CD1c-positive myeloid dendritic cell (primary cell): ENCODE data around the gene HDAC4.

Experiments used
- DNase-seq: peaks from one replicate; pipeline ENCODE4 v3.0.0-alpha.2; 2016; ENCODE audit errors: extremely low spot score

HDAC4 gene

GRCh38 chr2:239238381-239238780 lies 162.4 kb downstream of the HDAC4 start:
- no peak for DNase-seq

DNA sequence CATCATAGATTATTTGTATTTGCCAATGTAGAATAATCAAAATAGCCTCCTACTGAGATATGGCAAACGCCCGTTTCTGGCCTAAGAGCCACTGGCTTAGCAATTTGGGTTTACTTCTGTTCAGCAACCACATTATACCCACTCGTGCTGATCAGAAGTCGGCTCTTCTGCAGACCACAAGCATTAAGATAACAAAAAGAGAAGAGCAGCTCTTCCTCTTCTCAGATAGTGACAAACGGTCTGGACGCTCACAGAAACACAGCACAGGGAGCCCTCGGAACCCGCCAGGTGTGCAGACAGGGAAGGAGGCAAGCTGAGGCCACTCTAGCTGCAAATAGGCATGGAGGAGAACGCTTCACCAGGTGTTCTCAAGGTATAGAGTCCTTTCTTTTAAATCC lies 164.0 kb downstream of the HDAC4 start:
- DNase-seq: peak; percentile 43

- DNase-seq: no peak
These were observed 164.6 kb downstream of the HDAC4 start for GRCh38 chr2:239236043-239236807.

DNA sequence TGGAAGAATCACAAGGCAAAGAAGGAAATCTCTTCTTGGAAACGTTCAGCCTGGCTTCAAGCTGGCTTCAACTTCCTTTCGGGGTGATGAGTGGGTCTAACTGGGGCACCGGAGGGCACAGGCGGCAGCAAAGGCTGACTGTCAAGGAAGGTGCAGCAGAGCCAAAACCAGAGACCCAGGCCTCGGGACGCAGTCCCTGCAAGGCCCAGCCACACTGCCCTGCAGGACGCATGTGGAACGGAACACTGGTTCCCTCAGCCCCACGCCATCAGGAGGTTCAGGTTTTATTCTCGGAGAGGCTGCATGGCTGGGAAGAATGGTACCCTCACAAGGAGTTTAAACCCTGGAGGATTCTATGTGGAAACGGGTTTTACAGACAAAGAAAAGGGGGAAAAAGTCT lies 165.5 kb downstream of the HDAC4 start:
- DNase-seq: no peak

GRCh38 chr2:239234191-239235175 lies 166.3 kb downstream of the HDAC4 start:
- DNase-seq: peak; percentile 72

DNA sequence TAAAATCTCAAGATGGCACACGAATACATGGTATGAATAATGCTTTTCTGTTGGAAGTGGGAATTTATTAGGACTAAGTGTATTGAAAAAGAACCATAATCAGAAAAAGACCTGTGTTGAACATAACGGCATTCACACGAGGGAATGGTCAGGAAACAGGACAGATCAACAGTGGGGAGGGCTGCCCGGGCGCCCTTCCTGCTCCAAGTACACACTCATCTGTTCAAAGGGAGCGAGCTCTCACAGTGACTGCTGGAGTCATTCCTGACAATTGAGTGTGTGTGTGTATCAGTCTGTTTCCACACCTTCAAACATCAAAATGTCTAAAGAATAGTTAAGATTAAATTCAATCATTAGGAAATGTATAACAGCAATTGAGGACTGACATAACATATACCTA lies 167.2 kb downstream of the HDAC4 start:
- no peak for DNase-seq

- peak; percentile 21 for DNase-seq
These were observed 168.6 kb downstream of the HDAC4 start for GRCh38 chr2:239232195-239232578.

GRCh38 chr2:239231231-239232194 lies 169.3 kb downstream of the HDAC4 start:
- peak; percentile 71 for DNase-seq

GRCh38 chr2:239230318-239231052 lies 170.3 kb downstream of the HDAC4 start:
- DNase-seq: peak; percentile 97

- no peak for DNase-seq
These were observed 171.1 kb downstream of the HDAC4 start for GRCh38 chr2:239229545-239230279.

DNA sequence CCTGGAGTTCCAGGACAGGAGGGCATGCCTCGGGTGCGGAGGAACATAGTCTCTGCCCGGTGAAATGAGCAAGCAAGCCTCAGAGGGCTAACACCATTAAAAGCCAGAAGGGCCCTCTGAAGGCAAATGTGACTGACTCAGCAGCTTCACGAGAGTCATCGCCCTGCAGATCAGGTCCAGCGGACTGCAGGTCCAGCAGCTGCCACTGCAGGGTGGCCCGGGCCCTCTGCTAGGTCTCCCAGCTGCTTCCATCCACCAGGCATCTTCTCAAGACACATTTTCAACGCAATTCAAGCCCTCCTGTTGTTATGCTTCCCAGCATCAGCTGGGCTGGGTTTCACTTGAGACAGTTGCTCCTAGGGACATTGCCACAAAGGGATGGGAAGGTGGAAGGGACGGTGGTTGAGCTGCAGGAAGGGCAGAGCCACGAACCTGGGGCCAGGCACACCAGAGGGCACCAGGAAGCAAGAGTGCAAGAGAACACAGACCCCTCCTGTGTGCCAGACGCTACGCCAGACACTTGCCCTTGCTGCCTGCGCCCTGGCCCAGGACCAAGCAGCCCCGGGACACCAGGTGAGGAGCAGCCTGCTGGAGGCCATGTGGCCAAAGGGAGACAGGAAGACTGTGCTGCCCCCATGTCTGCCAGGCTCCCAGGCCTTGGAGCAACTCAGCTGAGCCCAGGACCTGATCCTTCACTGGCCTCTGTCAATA lies 173.0 kb downstream of the HDAC4 start:
- no peak for DNase-seq

GRCh38 chr2:239226677-239227581 lies 173.9 kb downstream of the HDAC4 start:
- DNase-seq: no peak

DNA sequence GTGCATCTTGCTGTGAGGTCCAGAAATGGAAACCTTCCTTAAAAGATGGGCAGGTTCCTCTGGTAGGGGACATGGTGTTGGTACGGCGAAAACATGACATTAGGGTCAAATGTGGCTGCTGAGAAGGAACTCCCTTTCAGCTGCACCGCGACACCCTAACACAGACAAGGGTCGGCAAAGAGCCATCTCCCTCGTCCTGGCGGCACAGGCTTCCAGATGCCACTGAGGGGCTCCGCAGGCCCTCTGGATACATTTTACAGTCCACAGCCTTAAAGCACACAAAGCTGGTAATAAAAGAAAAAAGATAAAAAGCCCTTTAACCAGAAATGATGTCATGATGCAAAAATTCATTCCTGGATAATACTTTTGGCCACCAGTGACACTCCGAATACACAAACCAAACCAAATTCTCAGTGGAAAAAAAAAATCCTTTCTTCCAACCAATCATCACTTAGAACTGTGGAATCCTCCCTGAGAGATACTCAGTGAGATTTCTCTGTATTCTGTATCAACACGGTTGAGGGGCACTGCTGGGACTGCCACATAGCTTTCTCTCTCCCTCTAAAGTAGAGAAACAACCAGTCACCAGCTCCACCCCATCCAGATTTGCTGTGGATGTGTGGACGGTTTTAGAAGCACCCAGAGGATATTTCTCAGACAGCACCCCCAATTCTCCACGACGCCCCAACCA lies 174.8 kb downstream of the HDAC4 start:
- no peak for DNase-seq

DNA sequence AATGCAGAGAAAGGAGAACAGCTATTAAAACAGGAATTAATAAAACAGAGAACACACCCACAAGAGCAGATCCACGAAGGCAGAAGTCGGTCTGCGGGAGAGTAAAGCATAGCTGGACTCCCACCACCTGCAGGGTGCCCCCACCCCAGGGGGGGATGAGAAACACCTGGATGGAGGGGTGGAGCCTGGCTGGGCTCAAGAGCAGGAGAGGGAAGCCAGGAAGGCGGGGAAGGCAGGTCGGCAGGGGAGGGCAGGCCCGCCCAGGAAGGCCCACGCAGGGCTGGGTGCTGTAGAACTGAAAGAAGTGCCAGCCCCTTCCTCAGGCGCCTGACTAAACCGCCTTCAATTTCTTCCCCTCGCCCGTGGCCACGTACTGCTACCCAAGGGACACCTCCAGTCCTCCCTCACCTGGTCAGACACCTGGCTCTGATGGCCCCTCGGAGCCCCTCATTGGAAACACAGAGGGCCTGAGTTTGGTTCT lies 175.4 kb downstream of the HDAC4 start:
- DNase-seq: no peak

DNA sequence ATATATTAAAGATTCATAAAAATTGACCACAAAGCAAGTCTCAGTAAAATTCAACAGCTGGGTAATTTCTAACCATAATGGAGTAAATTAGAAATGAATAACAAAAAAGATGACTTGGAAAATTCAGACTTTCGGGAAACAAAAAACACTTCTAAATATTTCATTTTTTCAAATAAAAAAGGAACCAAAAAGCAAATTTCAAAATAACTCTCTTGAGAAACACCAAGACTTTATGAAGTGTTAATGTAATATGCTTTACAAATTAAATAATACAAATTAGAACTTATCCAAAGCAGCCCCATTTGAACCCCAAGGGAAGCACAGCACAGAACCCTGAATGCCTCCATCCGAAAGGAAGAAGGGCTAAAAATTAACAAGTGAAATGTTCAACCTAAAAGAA lies 175.9 kb downstream of the HDAC4 start:
- peak; percentile 53 for DNase-seq

- no peak for DNase-seq
These were observed 176.6 kb downstream of the HDAC4 start for GRCh38 chr2:239224199-239224570.

GRCh38 chr2:239223310-239224198 lies 177.3 kb downstream of the HDAC4 start:
- DNase-seq: peak; percentile 38
